Fibroblast of skin of back (primary cell): Measurements from ENCODE around the gene FAM131B.
A peak's percentile ranks its signal among the peaks of the same experiment; 100 is the strongest.

Source experiments
- DNase-seq: peaks from one replicate; pipeline ENCODE4 v3.0.0-alpha.2; 2013

Gene FAM131B

GRCh38 chr7:143382126-143382790 lies 19.7 kb upstream of the FAM131B start:
- DNase-seq, result no peak

GRCh38 chr7:143381427-143382125 lies 19.1 kb upstream of the FAM131B start:
- DNase-seq, result peak; percentile 74

- peak; percentile 96 for DNase-seq
Measured at GRCh38 chr7:143380646-143381426, 18.3 kb upstream of the FAM131B start, which contains the start of gene ZYX. Gene ZYX (plus strand): TSS chr7:143381345. CDS start chr7:143381572, 227 bp downstream.

- peak; percentile 86 for DNase-seq
Measured at GRCh38 chr7:143380260-143380645, 17.7 kb upstream of the FAM131B start.

- no peak for DNase-seq
Measured at GRCh38 chr7:143379611-143380259, 17.2 kb upstream of the FAM131B start.

- DNase-seq, result no peak
Measured at GRCh38 chr7:143376396-143376795, 13.9 kb upstream of the FAM131B start.

GRCh38 chr7:143375298-143376034 lies 13.0 kb upstream of the FAM131B start:
- DNase-seq, result no peak

GRCh38 chr7:143374561-143374960 lies 12.0 kb upstream of the FAM131B start:
- no peak for DNase-seq

- no peak for DNase-seq
Measured at GRCh38 chr7:143373255-143373794, 10.8 kb upstream of the FAM131B start.

GRCh38 chr7:143372070-143372469 lies 9.6 kb upstream of the FAM131B start:
- no peak for DNase-seq

GRCh38 chr7:143369678-143370651 lies 7.5 kb upstream of the FAM131B start:
- no peak for DNase-seq

GRCh38 chr7:143368387-143368786 lies 5.9 kb upstream of the FAM131B start:
- no peak for DNase-seq

- DNase-seq, result no peak
Measured at GRCh38 chr7:143367972-143368371, 5.5 kb upstream of the FAM131B start.

- DNase-seq, result no peak
Measured at GRCh38 chr7:143363016-143363937, 764 bp upstream of the FAM131B start.

- DNase-seq, result no peak
Measured at GRCh38 chr7:143361552-143362130, 872 bp downstream of the FAM131B start.

GRCh38 chr7:143360788-143361551 lies 1.5 kb downstream of the FAM131B start:
- no peak for DNase-seq

- DNase-seq, result no peak
Measured at GRCh38 chr7:143359771-143360353, 2.7 kb downstream of the FAM131B start.

GRCh38 chr7:143358626-143359025 lies 3.9 kb downstream of the FAM131B start:
- DNase-seq, result no peak
